KMS-11 (cell line): ENCODE results near the gene DCANP1.

Experiments
- H2AFZ ChIP-seq: fragments of 200-600 bp; sonication (generic); 2 replicates; pipeline ENCODE4 v1.6.1; 2016; ENCODE audit warnings: antibody characterized with exemption, mixed run types, low read depth
- H3K27ac ChIP-seq: fragments of 200-600 bp; sonication (generic); 2 replicates; pipeline ENCODE4 v1.6.1; 2016; ENCODE audit warnings: mild to moderate bottlenecking, mixed run types
- H3K27me3 ChIP-seq: fragments of 200-600 bp; sonication (generic); 2 replicates; pipeline ENCODE4 v1.6.1; 2017; ENCODE audit warnings: mild to moderate bottlenecking, low read depth, mixed run types, moderate library complexity; ENCODE audit not compliant: insufficient read depth
- H3K36me3 ChIP-seq: fragments of 200-600 bp; sonication (generic); 2 replicates; pipeline ENCODE4 v1.6.1; 2017; ENCODE audit warnings: mild to moderate bottlenecking, mixed run types; ENCODE audit not compliant: insufficient read depth
- H3K4me1 ChIP-seq: fragments of 200-600 bp; sonication (generic); 2 replicates; pipeline ENCODE4 v1.6.1; 2016; ENCODE audit warnings: mild to moderate bottlenecking, low read depth, mixed run types; ENCODE audit not compliant: poor library complexity, severe bottlenecking
- H3K4me2 ChIP-seq: fragments of 200-600 bp; sonication (generic); 2 replicates; pipeline ENCODE4 v1.7.0; 2016; ENCODE audit warnings: mild to moderate bottlenecking, mixed run types
- H3K4me3 ChIP-seq: fragments of 200-600 bp; sonication (generic); IDR thresholded peaks from 2 replicates; pipeline ENCODE4 v1.6.1; 2017; ENCODE audit warnings: low read depth, low read length, mixed read lengths; ENCODE audit not compliant: insufficient read depth
- H3K79me2 ChIP-seq: fragments of 200-600 bp; sonication (generic); 2 replicates; pipeline ENCODE4 v1.6.1; 2016; ENCODE audit warnings: low read depth, mixed run types; ENCODE audit not compliant: insufficient read depth
- H3K9ac ChIP-seq: fragments of 200-600 bp; sonication (generic); 2 replicates; pipeline ENCODE4 v1.6.1; 2016; ENCODE audit warnings: mild to moderate bottlenecking, mixed run types
- H4K20me1 ChIP-seq: fragments of 200-600 bp; sonication (generic); 2 replicates; pipeline ENCODE4 v1.6.1; 2016; ENCODE audit warnings: mild to moderate bottlenecking, mixed run types; ENCODE audit not compliant: insufficient read depth
- CTCF ChIP-seq: fragments of 200-600 bp; sonication (generic); conservative IDR thresholded peaks from 2 replicates; pipeline ENCODE4 v1.6.1; 2017; ENCODE audit warnings: low read depth, mild to moderate bottlenecking, antibody characterized with exemption, low read length, moderate library complexity, mixed read lengths

The DCANP1 gene

DNA sequence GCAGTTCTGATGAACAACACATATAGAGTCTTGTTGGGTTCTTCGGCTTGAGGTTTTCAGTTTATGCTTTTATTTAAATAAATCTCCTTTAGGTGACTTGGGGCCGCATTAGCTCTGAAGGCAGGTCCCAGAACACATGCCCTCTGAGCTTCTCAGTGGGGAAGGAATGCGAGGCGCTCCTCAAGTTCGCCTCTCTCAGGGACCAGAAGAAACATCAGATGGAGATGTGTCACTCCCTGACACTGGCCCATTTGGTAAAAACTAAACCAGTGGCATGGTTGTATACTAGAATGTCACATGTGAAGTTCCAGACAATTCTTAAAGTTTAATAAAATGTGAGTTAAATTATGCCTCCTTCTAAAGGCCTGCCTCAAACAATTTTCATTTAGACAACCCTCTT lies 50.1 kb downstream of the DCANP1 start:
- H3K4me3 ChIP-seq: no peak overlapping the region
- no peak overlapping the region for H2AFZ ChIP-seq
- H3K27ac ChIP-seq: no peak overlapping the region
- peaks cover 45% of the 10 kb centered on the region for H4K20me1 ChIP-seq
- H3K9ac ChIP-seq: no peak overlapping the region; the same call in 1 of the 2 replicates
- H3K79me2 ChIP-seq: peaks cover 74% of the 10 kb centered on the region
- H3K36me3 ChIP-seq: no peaks in the 10 kb centered on the region; the same call in 1 of the 2 replicates
- H3K4me2 ChIP-seq: peak overlapping the region; percentile 84
- TF ChIP-seq CTCF: no peak
- no peaks in the 10 kb centered on the region for H3K27me3 ChIP-seq
- H3K4me1 ChIP-seq: peaks cover 48% of the 10 kb centered on the region

DNA sequence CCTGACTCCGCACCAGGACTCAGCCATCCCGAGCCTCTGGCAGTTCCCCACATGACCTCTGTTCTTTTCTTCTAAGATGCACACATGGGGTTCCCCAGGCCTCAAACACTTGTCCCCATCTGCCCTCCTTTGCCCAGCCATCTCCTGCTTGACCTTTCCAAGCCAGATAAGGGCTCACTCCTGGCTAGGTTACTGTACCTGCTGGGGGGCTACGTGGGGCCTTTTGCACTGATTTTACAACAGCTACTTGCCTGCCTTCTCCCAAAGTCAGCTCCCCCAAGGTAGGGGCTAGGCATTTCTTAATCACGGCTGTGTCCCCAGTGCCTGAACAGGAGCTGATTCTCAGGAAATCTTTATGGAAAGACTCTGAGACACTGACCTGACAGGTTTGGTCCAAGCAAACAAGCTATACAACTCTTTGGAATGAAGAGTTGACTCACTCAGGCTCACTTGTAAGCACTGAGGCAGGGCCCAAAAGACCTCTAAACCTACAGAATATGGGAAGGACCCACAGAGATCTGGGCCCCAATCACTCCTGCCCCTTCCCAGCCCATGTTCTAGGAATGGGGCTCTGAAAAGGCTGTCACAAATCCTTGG lies 50.6 kb downstream of the DCANP1 start:
- TF ChIP-seq CTCF: no peak
- H3K4me1 ChIP-seq: peaks cover 53% of the 10 kb centered on the region
- peaks cover 79% of the 10 kb centered on the region for H3K79me2 ChIP-seq
- H3K27me3 ChIP-seq: no peaks in the 10 kb centered on the region
- no peak overlapping the region for H3K9ac ChIP-seq
- no peaks in the 10 kb centered on the region; the same call in 1 of the 2 replicates for H3K36me3 ChIP-seq
- no peak overlapping the region for H3K4me3 ChIP-seq
- no peak overlapping the region for H3K4me2 ChIP-seq
- H2AFZ ChIP-seq: no peak overlapping the region
- peaks cover 49% of the 10 kb centered on the region for H4K20me1 ChIP-seq
- H3K27ac ChIP-seq: no peak overlapping the region

GRCh38 chr5:135395866-135396265 lies 51.3 kb downstream of the DCANP1 start:
- peaks cover 53% of the 10 kb centered on the region for H4K20me1 ChIP-seq

DNA sequence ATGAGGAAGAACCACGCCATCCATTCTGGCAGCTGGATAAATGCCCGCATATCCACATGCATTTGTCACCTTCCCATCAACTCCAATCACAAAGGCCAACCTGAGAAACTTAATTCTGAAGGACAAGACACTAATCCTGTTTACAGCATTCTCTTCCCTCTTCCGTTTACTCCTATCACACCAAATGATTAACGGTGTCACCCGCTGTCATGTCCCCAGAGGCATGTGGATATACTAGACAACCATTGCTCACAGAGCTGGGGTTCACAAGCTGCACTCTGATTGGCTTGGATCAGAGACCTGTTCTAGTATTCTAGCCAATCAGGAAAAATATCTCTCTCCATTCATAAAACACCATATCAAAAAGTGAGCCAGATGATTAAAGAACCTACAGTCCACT lies 51.7 kb downstream of the DCANP1 start:
- H4K20me1 ChIP-seq: peaks cover 53% of the 10 kb centered on the region
- TF ChIP-seq CTCF: no peak

More at GRCh38 chr5:135395866-135396265, 51.3 kb downstream of the DCANP1 start:
- Histone ChIP-seq H3K4me1 (peaks cover 55% of the 10 kb centered on the region), H3K9ac (no peak overlapping the region), H3K36me3 (no peaks in the 10 kb centered on the region; the same call in 1 of the 2 replicates), H3K4me3 (no peak overlapping the region), H3K27me3 (no peaks in the 10 kb centered on the region), H3K4me2 (no peak overlapping the region), H2AFZ (no peak overlapping the region), H3K79me2 (peaks cover 86% of the 10 kb centered on the region), H3K27ac (no peak overlapping the region)
- no peak for TF ChIP-seq CTCF

More for the DNA sequence above, 51.7 kb downstream of the DCANP1 start:
- H3K27me3 ChIP-seq: no peaks in the 10 kb centered on the region
- peaks cover 55% of the 10 kb centered on the region for H3K4me1 ChIP-seq
- H2AFZ ChIP-seq: no peak overlapping the region
- H3K4me3 ChIP-seq: no peak overlapping the region
- peaks cover 90% of the 10 kb centered on the region for H3K79me2 ChIP-seq
- H3K36me3 ChIP-seq: no peaks in the 10 kb centered on the region; the same call in 1 of the 2 replicates
- no peak overlapping the region for H3K27ac ChIP-seq
- H3K4me2 ChIP-seq: no peak overlapping the region
- no peak overlapping the region for H3K9ac ChIP-seq
